ENCODE results near the gene KIAA1217. TPM values are rescaled to one million over a fixed set of nuclear protein-coding genes. Genes with fewer than 3 reads are reported as not detected.

KIAA1217 gene
- polyA plus RNA-seq, 5 donors, result 46.2 to 67.2 (median 55.2) TPM

DNA sequence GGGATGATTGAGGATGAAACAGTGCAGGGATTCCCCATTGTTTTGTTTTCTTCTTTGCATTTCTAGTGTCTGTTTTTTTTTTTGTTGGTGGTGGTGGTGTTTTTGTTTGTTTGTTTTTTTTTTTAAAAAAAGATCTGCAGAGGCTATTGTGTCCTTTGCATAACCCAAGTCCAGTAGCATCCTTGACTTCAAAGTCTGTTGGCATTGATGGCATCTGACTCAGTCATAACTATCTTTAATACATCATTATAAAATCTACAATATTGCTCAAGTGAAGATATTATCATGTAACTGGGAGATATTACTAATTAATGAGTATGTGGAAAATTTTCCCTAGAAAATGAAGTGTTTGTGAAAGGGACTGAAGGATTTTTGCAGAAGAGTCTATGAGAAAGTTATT, 70.2 kb downstream of the KIAA1217 start:
- DNase-seq, result peak in 1 of 2 donors; percentile 20

DNA sequence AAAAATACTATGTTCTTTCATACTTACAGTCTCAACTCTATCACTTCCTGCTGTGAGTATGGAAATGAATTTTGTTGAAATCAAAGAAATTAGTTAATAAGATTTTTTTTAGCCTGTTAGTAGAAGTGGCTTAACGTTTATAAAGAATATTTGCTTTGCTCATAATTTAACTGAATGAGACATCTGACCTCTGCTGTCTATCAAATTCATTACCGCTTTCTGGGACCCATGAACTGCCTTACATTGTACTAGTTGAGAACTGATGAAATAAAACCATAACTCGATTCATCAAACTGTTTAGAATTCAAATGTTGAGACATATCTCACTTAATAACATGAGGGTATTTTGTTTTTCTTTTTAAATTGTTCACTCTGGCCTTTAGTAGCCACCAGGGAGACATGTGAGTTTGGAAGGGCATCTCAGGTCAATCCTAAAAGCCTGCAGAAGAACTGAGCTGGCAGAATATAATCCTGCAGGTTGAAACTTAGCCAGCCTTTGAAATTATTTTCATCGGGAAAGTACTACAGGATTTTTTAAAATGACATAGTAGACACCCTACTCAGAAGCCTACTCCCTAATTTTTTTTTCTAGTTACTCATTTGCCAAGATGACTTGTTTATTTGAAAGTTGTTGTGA, 78.7 kb downstream of the KIAA1217 start:
- no peak for DNase-seq

DNA sequence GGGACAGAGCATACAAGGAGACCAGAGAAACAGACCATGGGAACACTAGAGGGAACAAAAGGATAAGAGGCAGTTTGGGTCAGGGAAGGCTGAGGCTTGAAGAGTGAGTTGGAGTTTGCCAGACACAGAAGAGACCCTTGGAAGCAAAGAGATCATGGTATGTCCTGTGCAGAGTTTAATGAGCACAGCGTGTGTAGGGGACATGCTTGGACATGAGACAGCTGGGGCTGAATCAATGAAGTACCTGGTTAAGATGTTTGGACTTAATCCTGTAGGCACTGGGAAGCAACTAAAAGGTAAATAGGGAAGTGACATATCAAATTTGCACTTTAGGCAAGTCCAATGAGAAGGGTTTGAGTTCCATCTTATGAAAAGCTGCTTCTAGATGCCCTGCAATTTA, 79.6 kb downstream of the KIAA1217 start:
- no peak for DNase-seq

DNA sequence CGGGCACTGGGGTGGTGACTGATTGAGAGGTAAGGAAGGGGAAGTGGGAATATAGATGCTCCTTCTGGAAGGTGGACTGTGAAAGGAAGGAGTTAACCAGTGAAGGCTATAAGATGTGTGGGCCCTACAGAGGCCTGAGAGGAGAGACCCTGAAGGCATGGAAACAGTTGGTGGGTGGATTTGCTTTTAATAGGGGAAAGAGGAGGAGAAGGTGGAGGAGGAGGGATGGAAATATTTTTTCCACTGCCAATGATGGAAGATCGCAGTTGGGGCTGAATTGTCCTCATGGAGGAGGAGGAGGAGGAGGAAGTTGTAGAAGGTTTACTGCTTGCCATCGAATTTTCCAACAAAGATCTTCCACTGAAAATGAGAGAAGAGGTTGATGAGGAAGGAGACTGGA, 80.3 kb downstream of the KIAA1217 start:
- DNase-seq, result no peak

- DNase-seq, result no peak
Observed at GRCh38 chr10:24292304-24293293, 83.7 kb downstream of the KIAA1217 start.

GRCh38 chr10:24299578-24300260, 90.8 kb downstream of the KIAA1217 start:
- no peak for DNase-seq

DNA sequence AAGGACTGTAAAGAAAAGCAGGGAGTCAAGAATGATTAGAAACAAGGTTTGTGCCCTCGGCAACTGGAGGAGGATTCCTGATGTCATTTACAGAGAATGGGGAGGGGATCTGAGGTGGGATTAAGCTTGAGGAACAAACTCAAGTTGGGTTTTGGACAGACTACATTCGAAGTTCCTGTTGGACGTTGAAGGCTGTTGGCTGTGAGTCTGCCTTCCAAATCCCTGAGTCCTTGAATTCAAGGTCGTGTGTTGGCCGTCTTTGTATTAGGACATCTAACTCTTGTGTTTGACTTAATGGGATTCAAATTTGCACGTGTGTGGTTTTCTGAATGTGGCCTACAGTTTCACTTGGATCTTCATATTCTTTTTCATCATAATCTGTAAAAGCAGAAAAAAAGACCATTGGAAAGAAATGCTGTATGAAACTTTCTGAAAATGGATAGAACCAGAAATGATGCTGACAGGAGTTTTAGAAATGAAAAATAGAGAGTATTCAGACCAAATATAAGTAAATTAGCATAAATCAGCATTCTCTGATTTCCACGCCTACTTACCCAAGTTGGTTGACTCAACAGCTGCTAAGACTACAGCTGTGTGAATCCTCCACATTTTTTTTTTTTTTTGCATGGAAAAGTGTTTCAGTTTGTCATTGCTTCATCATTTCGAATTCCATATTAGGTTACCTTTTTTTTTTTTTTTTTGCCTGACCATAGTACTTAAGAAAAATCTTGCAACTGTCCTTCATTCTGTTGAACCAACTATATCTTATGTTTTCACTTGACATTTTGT, 94.8 kb downstream of the KIAA1217 start:
- DNase-seq, result no peak

DNA sequence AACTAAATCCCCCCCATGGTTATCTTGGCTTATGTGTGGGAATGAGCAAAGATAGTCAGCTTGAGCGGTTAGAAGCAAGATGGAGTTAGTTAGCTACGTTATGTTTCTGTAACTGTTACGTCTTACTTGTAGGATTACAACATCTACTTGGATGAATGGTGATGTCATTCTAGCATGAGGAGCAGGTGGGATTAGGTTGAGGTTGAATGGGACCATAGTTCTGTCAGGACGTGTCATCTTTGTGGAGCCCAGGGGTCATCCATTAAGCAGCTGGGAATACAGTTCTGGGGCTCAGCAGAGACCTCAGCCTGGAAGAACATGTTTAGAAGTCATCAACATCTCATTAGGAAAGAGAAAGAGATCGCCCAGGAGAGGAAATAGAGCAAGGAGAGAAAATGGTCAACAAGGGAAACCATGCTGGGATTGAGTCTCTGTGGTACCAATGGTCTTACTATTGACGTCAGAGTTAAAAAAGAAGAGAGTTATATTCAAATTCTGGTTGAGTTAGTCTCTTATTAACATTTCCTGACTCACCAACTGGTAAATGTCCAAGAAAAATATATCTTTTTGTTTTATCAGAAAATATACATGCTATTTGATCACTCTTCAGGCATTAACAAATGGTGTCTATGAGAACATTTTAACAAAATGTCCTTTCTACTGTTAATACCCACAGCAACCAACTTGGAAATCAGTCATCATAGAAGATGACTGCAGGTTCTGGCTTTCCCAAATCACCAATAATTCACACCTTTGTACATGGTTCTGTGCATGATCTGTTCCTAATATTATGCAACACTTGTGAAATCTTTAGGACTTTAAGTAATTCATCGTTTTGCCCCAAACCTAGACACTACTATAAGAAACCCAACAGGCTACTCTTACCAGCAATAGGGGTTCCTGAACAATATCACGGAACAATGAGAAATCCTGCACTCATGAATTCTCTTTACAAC, 96.9 kb downstream of the KIAA1217 start:
- no peak for DNase-seq

- DNase-seq, result no peak
Observed at GRCh38 chr10:24306507-24306875, 97.6 kb downstream of the KIAA1217 start.

DNA sequence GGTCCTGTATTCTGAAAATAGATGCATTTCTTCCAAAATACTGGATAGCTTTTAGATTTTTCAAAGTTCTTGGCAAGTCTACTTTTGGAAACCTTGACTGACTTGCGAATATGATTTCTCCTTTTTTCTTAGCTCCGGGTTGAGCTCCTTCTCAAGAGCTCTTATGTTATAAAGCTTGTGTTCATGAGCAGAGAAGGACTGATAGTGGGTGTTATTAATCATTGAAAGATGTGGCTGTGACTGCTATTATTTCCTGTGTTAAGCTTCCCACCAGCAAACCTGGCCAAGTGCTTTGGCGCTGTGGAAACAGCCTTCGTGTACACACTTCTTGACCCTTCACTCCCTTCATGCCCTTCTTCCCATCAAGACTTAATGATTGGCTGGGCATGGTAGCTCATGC, 98.2 kb downstream of the KIAA1217 start:
- DNase-seq, result no peak

- DNase-seq, result no peak
Observed at GRCh38 chr10:24307696-24308485, 99.0 kb downstream of the KIAA1217 start.

DNA sequence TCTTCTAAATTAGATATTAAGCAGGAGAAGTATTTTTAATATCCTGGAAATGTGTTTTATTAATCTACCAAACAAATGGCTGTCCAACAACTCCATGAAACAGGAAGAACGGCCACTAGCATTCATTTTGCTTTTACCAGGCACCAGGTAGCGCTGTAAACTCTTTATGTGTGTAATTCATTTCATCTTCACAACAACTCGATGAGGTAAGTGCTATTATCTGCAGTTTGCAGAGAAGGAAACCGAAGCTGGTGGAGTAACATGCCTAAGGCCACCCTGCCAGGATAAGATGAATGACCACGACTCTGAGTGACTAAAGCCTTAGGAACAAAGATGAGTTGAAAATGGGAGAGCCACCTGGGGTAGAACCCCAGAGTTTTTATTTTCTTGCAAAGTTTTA, 101.2 kb downstream of the KIAA1217 start:
- DNase-seq, result no peak

GRCh38 chr10:24311888-24312287, 103.0 kb downstream of the KIAA1217 start:
- DNase-seq, result no peak

- peak; percentile 63 to 74 for DNase-seq
Observed at GRCh38 chr10:24313283-24313682, 104.3 kb downstream of the KIAA1217 start.

GRCh38 chr10:24315211-24315610, 106.3 kb downstream of the KIAA1217 start:
- no peak for DNase-seq

DNA sequence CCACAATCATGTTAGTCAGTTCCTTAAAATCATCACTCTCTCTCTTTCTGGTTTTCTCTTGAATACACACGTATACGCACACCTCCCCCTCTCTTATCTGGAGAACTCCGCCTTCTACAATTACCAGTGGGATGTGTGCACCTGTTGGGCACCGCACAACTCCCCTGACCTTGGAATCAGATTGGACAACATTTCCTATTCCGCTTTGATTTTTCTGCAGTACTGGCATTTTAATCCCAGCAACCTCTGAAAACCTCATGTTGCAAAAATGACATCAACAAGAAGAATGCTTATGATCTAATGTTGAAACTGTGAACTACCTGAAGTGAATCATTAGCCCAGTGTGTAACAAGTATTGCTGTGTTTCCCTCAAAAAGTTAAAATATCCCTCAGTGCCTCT, 109.6 kb downstream of the KIAA1217 start:
- DNase-seq, result no peak

DNA sequence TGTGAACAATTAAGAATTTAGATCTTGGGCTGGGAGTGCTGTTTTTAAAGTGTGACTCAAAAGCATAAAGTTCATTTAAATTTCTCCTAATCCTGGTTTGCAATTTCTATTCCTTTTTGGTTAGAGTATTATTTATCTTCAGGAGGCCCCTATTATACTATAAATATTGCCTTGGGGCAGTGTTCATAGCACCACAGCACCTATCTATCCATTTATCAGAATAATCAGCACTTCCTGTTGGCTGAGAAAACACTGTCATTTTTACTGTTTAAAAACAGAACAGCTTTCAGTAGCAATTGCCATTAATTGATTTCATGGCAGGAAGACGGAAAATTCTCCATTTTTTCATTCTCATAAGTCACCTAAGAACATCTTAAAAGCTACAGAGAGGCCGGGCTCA, 111.4 kb downstream of the KIAA1217 start:
- DNase-seq, result no peak

DNA sequence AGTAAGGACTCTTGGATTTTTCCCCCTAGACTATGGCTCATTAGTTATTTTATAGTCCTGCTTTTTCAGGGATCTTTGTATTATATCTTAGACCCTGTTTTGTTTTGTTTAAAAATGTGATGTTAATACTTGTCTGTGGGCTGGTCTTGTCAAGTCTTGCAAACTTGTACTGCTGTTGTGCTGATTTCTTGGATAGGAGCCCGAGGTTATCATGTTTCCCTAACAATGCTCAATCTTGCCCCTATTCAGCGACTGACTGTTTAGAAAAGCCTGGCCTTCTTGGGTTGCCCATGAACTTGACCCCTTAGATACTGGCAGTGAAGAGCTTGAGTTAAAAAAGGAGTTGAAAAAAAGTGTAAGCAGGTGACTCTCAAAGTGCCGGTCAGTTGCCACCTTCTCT, 115.7 kb downstream of the KIAA1217 start:
- DNase-seq, result no peak

GRCh38 chr10:24331457-24331856, 122.5 kb downstream of the KIAA1217 start:
- no peak for DNase-seq

DNA sequence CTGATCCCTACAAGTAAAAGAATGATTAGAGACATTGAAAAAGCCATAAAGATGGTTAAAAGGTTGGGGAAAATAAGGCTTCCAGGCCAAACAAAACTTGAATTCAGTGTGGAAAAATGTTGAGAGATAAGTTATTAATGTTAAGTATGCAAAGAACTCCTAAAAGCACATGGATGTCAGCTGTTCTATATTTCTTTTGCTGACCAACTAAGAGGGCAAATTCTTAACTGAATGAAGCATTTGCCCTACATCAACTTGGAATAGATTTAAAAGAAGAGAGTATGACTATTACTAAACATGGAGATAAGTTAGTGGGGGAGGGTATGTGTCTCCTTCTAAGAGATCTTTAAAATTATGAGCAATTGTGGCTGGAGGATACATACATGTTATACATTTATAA, 124.8 kb downstream of the KIAA1217 start:
- DNase-seq, result no peak
